Kasumi-1 (cell line): Measurements from ENCODE around the gene NOSIP.
A peak's percentile ranks its signal among the peaks of the same experiment; 100 is the strongest.

Experiments
- DNase-seq, 2 experiments: peaks; one replicate each; lab custom pipeline; 2025; lab: John Stamatoyannopoulos, UW

Gene NOSIP

GRCh38 chr19:49570997-49571676 lies 9.2 kb downstream of the NOSIP start:
- DNase-seq, result peak; percentile 76 to 86

GRCh38 chr19:49570138-49570856 lies 10.1 kb downstream of the NOSIP start:
- DNase-seq, result peak; percentile 94 to 96

GRCh38 chr19:49567861-49568441 lies 12.4 kb downstream of the NOSIP start:
- no peak for DNase-seq

GRCh38 chr19:49566302-49566701 lies 14.1 kb downstream of the NOSIP start:
- no peak for DNase-seq

- DNase-seq, result no peak
These were observed 15.1 kb downstream of the NOSIP start for GRCh38 chr19:49565261-49565660.

- no peak for DNase-seq
These were observed 15.7 kb downstream of the NOSIP start for GRCh38 chr19:49564616-49565045.

GRCh38 chr19:49560358-49560900 lies 19.9 kb downstream of the NOSIP start:
- no peak for DNase-seq

GRCh38 chr19:49559928-49560327 lies 20.4 kb downstream of the NOSIP start:
- DNase-seq, result no peak

- no peak for DNase-seq
These were observed 20.9 kb downstream of the NOSIP start for GRCh38 chr19:49559443-49559842.

GRCh38 chr19:49558591-49558990 lies 21.8 kb downstream of the NOSIP start:
- DNase-seq, result no peak

GRCh38 chr19:49557641-49558325 lies 22.6 kb downstream of the NOSIP start:
- no peak for DNase-seq

GRCh38 chr19:49556412-49557398 lies 23.7 kb downstream of the NOSIP start:
- no peak for DNase-seq

GRCh38 chr19:49555600-49556411 lies 24.6 kb downstream of the NOSIP start:
- peak; percentile 37 to 45 for DNase-seq

GRCh38 chr19:49554701-49555181 lies 25.6 kb downstream of the NOSIP start:
- DNase-seq, result peak; percentile 24 to 60

GRCh38 chr19:49553451-49554271 lies 26.7 kb downstream of the NOSIP start:
- DNase-seq, result no peak

GRCh38 chr19:49552749-49553148 lies 27.6 kb downstream of the NOSIP start:
- DNase-seq, result no peak

GRCh38 chr19:49551531-49551930 lies 28.8 kb downstream of the NOSIP start:
- no peak for DNase-seq

GRCh38 chr19:49549045-49549444 lies 31.3 kb downstream of the NOSIP start:
- no peak for DNase-seq
